ENCODE measurements around the gene SLCO2A1. TPM values are rescaled to one million over a fixed set of nuclear protein-coding genes. Genes with fewer than 3 reads are reported as not detected.

SLCO2A1 gene
- total RNA-seq, 4 donors from 2014 or later, result 0.07 to 2.4 (median 1.3) TPM

- no peaks in the 10 kb centered on the region for H3K9me3 ChIP-seq
- ATAC-seq, result no peak
- TF ChIP-seq POLR2A (IDR thresholded peaks at IDR 0.05) (no peak), CTCF (IDR thresholded peaks at IDR 0.05 in 4 of 5, conservative IDR thresholded peaks at IDR 0.05 in 1 of 5) (no peak)
- no peaks in the 10 kb centered on the region for H3K36me3 ChIP-seq
- H3K4me3 ChIP-seq, result peak overlapping the region in 2 of 4 donors; percentile 60
- intact Hi-C loops (cut with DNase I; ENCODE audit: low total_unique reads) (no loop called here), in situ Hi-C loops (cut with MboI; ENCODE audit: low sequenced_read_pairs in 4 of 4) (no loop called here)
- peaks cover 0 to 4% (median 0%) of the 10 kb centered on the region in 3 donors for H3K27me3 ChIP-seq
- H3K4me1 ChIP-seq, result no peaks in the 10 kb centered on the region
- DNase-seq, result no peak
- no peak overlapping the region for H3K27ac ChIP-seq
These were observed 135.9 kb downstream of the SLCO2A1 start for GRCh38 chr3:133893683-133894352.

GRCh38 chr3:133892541-133893231 is 137.0 kb downstream of the SLCO2A1 start:
- Histone ChIP-seq H3K4me3 (no peak overlapping the region), H3K27me3 (peaks cover 0 to 4% (median 0%) of the 10 kb centered on the region in 3 donors), H3K27ac (no peak overlapping the region), H3K36me3 (no peaks in the 10 kb centered on the region), H3K4me1 (no peaks in the 10 kb centered on the region), H3K9me3 (no peaks in the 10 kb centered on the region)
- intact Hi-C loops (cut with DNase I; ENCODE audit: low total_unique reads) (no loop called here), in situ Hi-C loops (cut with MboI; ENCODE audit: low sequenced_read_pairs in 4 of 4) (no loop called here)
- DNase-seq (no peak), ATAC-seq (no peak)
- TF ChIP-seq CTCF (IDR thresholded peaks at IDR 0.05 in 4 of 5, conservative IDR thresholded peaks at IDR 0.05 in 1 of 5), result no peak
- no peak for TF ChIP-seq POLR2A (IDR thresholded peaks at IDR 0.05)

- intact Hi-C loops (cut with DNase I; ENCODE audit: low total_unique reads), result no loop called here
- no peak overlapping the region for H3K27ac ChIP-seq
These were observed 137.9 kb downstream of the SLCO2A1 start for GRCh38 chr3:133891662-133892378.

More at GRCh38 chr3:133891662-133892378, 137.9 kb downstream of the SLCO2A1 start:
- ATAC-seq (no peak), DNase-seq (no peak)
- Histone ChIP-seq H3K36me3 (no peaks in the 10 kb centered on the region), H3K4me1 (no peaks in the 10 kb centered on the region), H3K27me3 (no peaks in the 10 kb centered on the region), H3K4me3 (no peak overlapping the region), H3K9me3 (no peaks in the 10 kb centered on the region)
- TF ChIP-seq POLR2A (IDR thresholded peaks at IDR 0.05) (no peak), CTCF (IDR thresholded peaks at IDR 0.05 in 4 of 5, conservative IDR thresholded peaks at IDR 0.05 in 1 of 5) (no peak)
- in situ Hi-C loops (cut with MboI; ENCODE audit: low sequenced_read_pairs in 4 of 4), result no loop called here
